Kidney (tissue), 14 donors: ENCODE data around the gene THEM5. TPM values are rescaled to one million over a fixed set of nuclear protein-coding genes. Genes with fewer than 3 reads are reported as not detected.

ENCODE experiments used
- DNase-seq, 5 donors: peaks; one replicate each; pipeline ENCODE4 v3.0.0-alpha.2; 2013 to 2020
- FAIRE-seq: peaks from 2 replicates; lab custom pipeline; 2012; peaks lifted over from hg19 to GRCh38; lab: Jason Lieb, UNC
- H3K27ac ChIP-seq, 2 donors: one replicate each; pipeline ENCODE4 v1.7.0; 2013; ENCODE audit warnings: low read depth in 2 of 2, low read length in 2 of 2, inconsistent platforms in 1 of 2
- H3K27me3 ChIP-seq: one replicate; pipeline ENCODE4 v1.7.1; 2013; ENCODE audit warnings: low read length, inconsistent platforms; ENCODE audit not compliant: control insufficient read depth, insufficient read depth
- H3K36me3 ChIP-seq, 3 donors: one replicate each; pipeline versions ENCODE4 v1.7.0 to v1.7.1; 2013; ENCODE audit warnings: low read length in 3 of 3, control low read depth in 1 of 3, inconsistent platforms in 1 of 3; ENCODE audit not compliant: insufficient read depth in 3 of 3, control insufficient read depth in 2 of 3
- H3K4me1 ChIP-seq, 3 donors: one replicate each; pipeline versions ENCODE4 v1.7.0 to v1.7.1; 2013; ENCODE audit warnings: low read length in 3 of 3, inconsistent platforms in 1 of 3, low read depth in 1 of 3; ENCODE audit not compliant: control insufficient read depth in 2 of 3, insufficient read depth in 2 of 3
- H3K4me3 ChIP-seq, 3 donors: one replicate each; pipeline versions ENCODE4 v1.7.0 to v1.8.1; 2013; ENCODE audit warnings: low read length in 3 of 3, control low read depth in 1 of 3, inconsistent platforms in 1 of 3
- H3K9ac ChIP-seq, 3 donors: one replicate each; pipeline versions ENCODE4 v1.7.0 to v1.7.1; 2013; ENCODE audit warnings: low read length in 3 of 3, control low read depth in 1 of 3, inconsistent platforms in 1 of 3
- H3K9me3 ChIP-seq, 3 donors: one replicate each; pipeline versions ENCODE4 v1.7.0 to v1.7.1; 2013; ENCODE audit warnings: low read length in 3 of 3, control low read depth in 1 of 3, inconsistent platforms in 1 of 3; ENCODE audit not compliant: control insufficient read depth in 2 of 3, insufficient read depth in 1 of 3
- intact Hi-C: fragments of 100-400 bp; cut with DNase I; formaldehyde crosslinking; loops from one replicate; pipeline ENCODE4 v1.11.1; 2022
- polyA plus RNA-seq: library from polyadenylated mRNA; stranded (reverse); fragments of 350-450 nt; fragmentation: Illumina TruSeq; extraction: RNeasy Lipid Tissue Mini Kit (QIAGEN cat#74804); gene quantifications from one replicate; pipeline ENCODE4 v1.2.3, GENCODE V29; 2014; ENCODE audit warnings: low read depth, low replicate concordance; ENCODE audit not compliant: insufficient read depth
- total RNA-seq: library from RNA; stranded (reverse); fragmentation: NEBNext Ultra II Directional; extraction: Animal tissue kit (Norgen Biotek cat#: 25700); gene quantifications from one replicate; pipeline ENCODE4 v1.2.1, GENCODE V29; 2021
- TF ChIP-seq, protein P1 (sequence below): IDR thresholded peaks from 3 replicates; pipeline ENCODE4 v1.5.1; 2012; ENCODE audit warnings: mild to moderate bottlenecking, moderate library complexity, borderline replicate concordance; ENCODE audit not compliant: insufficient read depth; ENCODE audit errors: extremely low read depth
- donor health status: control.
- donor health status: control.
- donor health status: control.
- donor health status: control.
- donor health status: control.
- donor health status: DM: yes; HTN: yes; CAD: no.
- donor health status: Normal renal cell carcinoma (clear cell type).

Gene THEM5
- total and polyA plus RNA-seq, 2 donors from 2014 or later: not detected

DNA sequence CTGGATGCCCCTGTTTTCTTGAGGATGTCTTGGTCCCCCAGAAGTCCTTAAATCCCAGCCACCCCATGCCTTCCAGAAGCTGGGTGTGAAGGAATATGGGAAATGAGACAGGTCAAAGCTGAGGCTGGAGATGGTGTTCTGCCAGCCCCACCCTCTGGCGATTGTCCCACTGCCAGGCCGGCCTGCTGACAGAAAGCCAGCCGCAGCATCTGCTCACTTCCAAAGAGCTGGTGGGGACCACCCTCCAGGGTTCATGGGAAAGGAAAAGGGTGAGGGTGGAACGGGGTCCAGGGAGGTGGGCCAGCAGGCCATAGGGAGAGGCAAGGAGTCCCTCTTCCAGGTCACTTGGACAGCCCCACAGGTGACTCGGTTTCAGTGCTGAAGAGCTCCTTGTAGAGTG is 46.4 kb downstream of the THEM5 start:
- intact Hi-C loops: no loop called here
- DNase-seq (no peak), FAIRE-seq (no peak)
- H3K4me1 ChIP-seq: no peaks in the 10 kb centered on the region
- TF ChIP-seq, protein P1, sequence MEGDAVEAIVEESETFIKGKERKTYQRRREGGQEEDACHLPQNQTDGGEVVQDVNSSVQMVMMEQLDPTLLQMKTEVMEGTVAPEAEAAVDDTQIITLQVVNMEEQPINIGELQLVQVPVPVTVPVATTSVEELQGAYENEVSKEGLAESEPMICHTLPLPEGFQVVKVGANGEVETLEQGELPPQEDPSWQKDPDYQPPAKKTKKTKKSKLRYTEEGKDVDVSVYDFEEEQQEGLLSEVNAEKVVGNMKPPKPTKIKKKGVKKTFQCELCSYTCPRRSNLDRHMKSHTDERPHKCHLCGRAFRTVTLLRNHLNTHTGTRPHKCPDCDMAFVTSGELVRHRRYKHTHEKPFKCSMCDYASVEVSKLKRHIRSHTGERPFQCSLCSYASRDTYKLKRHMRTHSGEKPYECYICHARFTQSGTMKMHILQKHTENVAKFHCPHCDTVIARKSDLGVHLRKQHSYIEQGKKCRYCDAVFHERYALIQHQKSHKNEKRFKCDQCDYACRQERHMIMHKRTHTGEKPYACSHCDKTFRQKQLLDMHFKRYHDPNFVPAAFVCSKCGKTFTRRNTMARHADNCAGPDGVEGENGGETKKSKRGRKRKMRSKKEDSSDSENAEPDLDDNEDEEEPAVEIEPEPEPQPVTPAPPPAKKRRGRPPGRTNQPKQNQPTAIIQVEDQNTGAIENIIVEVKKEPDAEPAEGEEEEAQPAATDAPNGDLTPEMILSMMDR: no peak
- peaks cover 0 to 24% (median 6%) of the 10 kb centered on the region in 3 donors for H3K36me3 ChIP-seq
- H3K9me3 ChIP-seq: no peaks in the 10 kb centered on the region
- no peak overlapping the region for H3K9ac ChIP-seq
- no peaks in the 10 kb centered on the region for H3K27me3 ChIP-seq
- H3K27ac ChIP-seq: no peak overlapping the region
- no peak overlapping the region for H3K4me3 ChIP-seq

DNA sequence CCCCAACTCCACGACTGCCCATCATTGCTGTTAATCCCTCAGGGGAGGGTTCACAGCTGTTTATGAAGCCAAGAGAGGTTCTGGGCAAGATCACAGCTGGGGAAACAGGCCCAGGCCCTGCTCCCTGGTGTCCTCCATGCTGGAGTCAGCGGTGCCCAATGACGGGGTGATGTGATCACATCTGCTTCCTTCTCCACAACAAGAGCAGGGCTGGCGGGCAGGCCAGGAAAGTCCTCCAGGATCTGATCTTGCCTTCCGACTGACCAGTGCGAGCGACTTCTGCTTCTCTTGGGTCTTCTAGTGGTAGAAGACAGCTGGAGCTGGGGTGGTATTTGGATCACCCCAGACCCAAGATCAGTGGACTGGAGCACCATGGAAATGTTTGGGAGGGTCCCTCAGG is 47.3 kb downstream of the THEM5 start:
- TF ChIP-seq, protein P1: no peak
- Histone ChIP-seq H3K9ac (no peak overlapping the region), H3K36me3 (peaks cover 0 to 21% (median 5%) of the 10 kb centered on the region in 3 donors), H3K27me3 (no peaks in the 10 kb centered on the region), H3K4me3 (no peak overlapping the region), H3K4me1 (no peaks in the 10 kb centered on the region), H3K9me3 (no peaks in the 10 kb centered on the region), H3K27ac (no peak overlapping the region)
- intact Hi-C loops: no loop called here
- FAIRE-seq (no peak), DNase-seq (no peak)

DNA sequence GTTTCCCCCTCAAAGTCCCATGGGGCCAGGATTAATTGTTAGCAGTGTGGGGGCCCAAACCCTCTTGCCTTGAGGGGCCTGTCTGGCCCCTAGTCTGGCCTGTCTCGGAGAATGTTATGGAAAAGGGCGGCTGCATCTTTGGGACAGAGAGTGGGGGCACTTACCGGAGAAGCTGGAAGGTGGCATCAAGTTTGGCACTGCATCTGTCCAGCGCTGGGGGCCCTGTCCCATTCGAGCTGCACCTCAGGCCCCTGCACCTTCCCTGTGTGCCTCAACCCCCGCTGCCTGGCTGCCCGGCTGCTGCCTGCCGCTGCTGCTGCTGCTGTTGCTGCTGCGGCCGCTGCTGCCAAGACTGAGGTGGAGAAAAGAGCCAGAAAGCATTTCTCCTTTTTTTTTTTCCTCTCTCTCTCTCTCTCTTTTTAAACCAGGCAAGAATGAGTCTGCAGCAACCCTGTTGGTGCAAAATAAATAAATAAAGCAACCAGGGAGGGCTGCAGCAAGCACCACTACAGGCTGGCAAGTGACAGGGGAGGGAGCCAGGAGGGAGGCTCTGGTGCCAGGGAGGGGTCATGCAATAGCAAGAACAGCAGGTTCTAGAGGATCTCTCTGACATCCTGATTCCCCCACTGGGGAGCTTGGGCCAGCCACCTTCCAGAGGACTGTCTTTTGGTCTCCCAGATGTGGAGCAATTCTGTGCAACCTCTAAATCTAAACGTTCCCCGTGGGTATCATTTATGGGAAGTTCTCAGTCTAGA is 48.3 kb downstream of the THEM5 start, which contains the start of gene LINGO4:
Gene LINGO4, minus strand, starts transcription at position 354 of the 755 bp plus-strand sequence. CDS start 2,715 bp downstream, outside the sequence.
- Histone ChIP-seq H3K4me3 (no peak within 1 kb of the TSS), H3K27me3 (no peaks in the 10 kb centered on the region), H3K9me3 (no peaks in the 10 kb centered on the region), H3K9ac (no peak within 1 kb of the TSS), H3K27ac (no peak within 1 kb of the TSS), H3K4me1 (no peaks in the 10 kb centered on the region), H3K36me3 (peaks cover 0 to 21% (median 4%) of the 10 kb centered on the region in 3 donors)
- TF ChIP-seq, protein P1: no peak
- DNase-seq (no peak), FAIRE-seq (no peak)
- intact Hi-C loops: no loop called here
